ENCODE data around the gene HAUS3.
"Not testable (repeated sequence)": the region's sequence is repeated elsewhere in the genome, so short reads cannot be mapped to it uniquely, and the experiment has no call there.

The HAUS3 gene

GRCh38 chr4:2275546-2276251 is 33.8 kb upstream of the HAUS3 start:
- DNase-seq: no peak

- DNase-seq: not testable (repeated sequence)
Measured at GRCh38 chr4:2275044-2275397, 33.1 kb upstream of the HAUS3 start.

- DNase-seq: no peak
Measured at GRCh38 chr4:2274320-2275043, 32.6 kb upstream of the HAUS3 start.

- DNase-seq: no peak
Measured at GRCh38 chr4:2273657-2274319, 31.9 kb upstream of the HAUS3 start.

GRCh38 chr4:2273221-2273620 is 31.3 kb upstream of the HAUS3 start:
- no peak for DNase-seq

- no peak for DNase-seq
Measured at GRCh38 chr4:2272828-2273120, 30.9 kb upstream of the HAUS3 start.

- no peak for DNase-seq
Measured at GRCh38 chr4:2272026-2272827, 30.3 kb upstream of the HAUS3 start.

GRCh38 chr4:2271279-2272025 is 29.5 kb upstream of the HAUS3 start:
- no peak for DNase-seq

GRCh38 chr4:2270341-2271165 is 28.6 kb upstream of the HAUS3 start:
- no peak for DNase-seq

GRCh38 chr4:2269618-2270163 is 27.8 kb upstream of the HAUS3 start:
- DNase-seq: no peak

GRCh38 chr4:2269206-2269531 is 27.2 kb upstream of the HAUS3 start:
- DNase-seq: no peak

- DNase-seq: no peak
Measured at GRCh38 chr4:2268357-2269205, 26.7 kb upstream of the HAUS3 start.

GRCh38 chr4:2267841-2268240 is 25.9 kb upstream of the HAUS3 start:
- DNase-seq: no peak

- no peak for DNase-seq
Measured at GRCh38 chr4:2267320-2267811, 25.4 kb upstream of the HAUS3 start.

GRCh38 chr4:2266821-2267220 is 24.9 kb upstream of the HAUS3 start:
- no peak for DNase-seq

GRCh38 chr4:2266181-2266580 is 24.3 kb upstream of the HAUS3 start:
- no peak for DNase-seq

- DNase-seq: no peak
Measured at GRCh38 chr4:2265113-2266110, 23.5 kb upstream of the HAUS3 start.

- no peak for DNase-seq
Measured at GRCh38 chr4:2264481-2265041, 22.6 kb upstream of the HAUS3 start.

GRCh38 chr4:2263926-2264321 is 22.0 kb upstream of the HAUS3 start:
- no peak for DNase-seq
